ENCODE measurements around the gene ALG12.

GRCh38 chr22:49925525-49926128 lies 7.4 kb upstream of the ALG12 start:
- TF ChIP-seq POLR2A (IDR thresholded peaks at IDR 0.05) (no peak), CTCF (IDR thresholded peaks at IDR 0.05) (no peak)
